Endometrial microvascular endothelial cells (primary cell): ENCODE measurements around the gene ZBTB38. TPM values are rescaled to one million over a fixed set of nuclear protein-coding genes. Genes with fewer than 3 reads are reported as not detected.

Experiments used
- in situ Hi-C: cut with HindIII; loops from 2 replicates; pipeline ENCODE4 v1.10.0; 2017; ENCODE audit warnings: low sequenced_read_pairs, low pct_unique_long_range_greater_than_20kb; ENCODE audit errors: inconsistent ontology term
- total RNA-seq: library from RNA; depleted of rRNA; stranded (reverse); fragments of >200 nt; gene quantifications from one replicate; pipeline ENCODE4 v1.2.3, GENCODE V29; 2015; ENCODE audit errors: inconsistent ontology term

ZBTB38 gene
- total RNA-seq, 1 donor from 2014 or later = 190 TPM

DNA sequence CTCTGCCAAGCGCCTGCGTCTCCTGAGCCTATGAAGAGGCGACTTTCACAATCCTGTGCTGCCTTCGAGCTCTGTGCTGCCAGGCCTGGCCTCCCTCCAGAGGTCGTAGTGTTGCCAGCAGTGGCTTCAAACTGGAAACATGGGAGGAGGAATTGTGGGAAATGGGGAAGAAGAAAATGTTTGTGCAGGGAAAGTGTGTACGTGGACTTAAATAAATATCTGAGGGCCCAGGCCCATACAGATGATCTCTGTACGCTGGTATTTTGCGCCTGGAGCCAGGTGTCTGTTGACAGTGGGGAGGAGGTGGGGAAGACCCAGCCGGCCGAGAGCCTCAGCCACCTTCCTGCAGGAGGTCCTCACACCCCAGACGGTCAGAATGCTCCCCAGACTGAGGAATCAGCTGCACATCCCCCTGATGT, 44.6 kb downstream of the ZBTB38 start:
- in situ Hi-C loops = no loop called here

DNA sequence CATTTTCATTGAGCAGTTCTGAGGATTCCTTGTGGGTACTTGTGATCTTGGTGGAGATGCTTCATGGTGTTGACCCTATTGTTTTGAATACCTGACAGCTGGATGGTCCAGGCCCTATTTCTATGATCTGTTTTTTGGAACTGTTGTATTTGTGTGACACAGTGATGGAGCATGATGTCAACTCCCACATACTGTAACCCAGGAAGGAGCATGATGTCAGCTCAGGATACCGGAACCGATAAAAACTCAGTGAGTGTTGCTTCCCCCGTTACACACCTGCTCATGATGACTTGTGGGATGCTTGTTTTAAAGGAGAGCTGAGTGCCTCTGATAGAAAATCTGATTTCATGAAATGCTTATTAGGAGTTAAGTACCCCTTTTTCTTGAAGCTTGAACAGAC, 45.1 kb downstream of the ZBTB38 start:
- in situ Hi-C loops = no loop called here

DNA sequence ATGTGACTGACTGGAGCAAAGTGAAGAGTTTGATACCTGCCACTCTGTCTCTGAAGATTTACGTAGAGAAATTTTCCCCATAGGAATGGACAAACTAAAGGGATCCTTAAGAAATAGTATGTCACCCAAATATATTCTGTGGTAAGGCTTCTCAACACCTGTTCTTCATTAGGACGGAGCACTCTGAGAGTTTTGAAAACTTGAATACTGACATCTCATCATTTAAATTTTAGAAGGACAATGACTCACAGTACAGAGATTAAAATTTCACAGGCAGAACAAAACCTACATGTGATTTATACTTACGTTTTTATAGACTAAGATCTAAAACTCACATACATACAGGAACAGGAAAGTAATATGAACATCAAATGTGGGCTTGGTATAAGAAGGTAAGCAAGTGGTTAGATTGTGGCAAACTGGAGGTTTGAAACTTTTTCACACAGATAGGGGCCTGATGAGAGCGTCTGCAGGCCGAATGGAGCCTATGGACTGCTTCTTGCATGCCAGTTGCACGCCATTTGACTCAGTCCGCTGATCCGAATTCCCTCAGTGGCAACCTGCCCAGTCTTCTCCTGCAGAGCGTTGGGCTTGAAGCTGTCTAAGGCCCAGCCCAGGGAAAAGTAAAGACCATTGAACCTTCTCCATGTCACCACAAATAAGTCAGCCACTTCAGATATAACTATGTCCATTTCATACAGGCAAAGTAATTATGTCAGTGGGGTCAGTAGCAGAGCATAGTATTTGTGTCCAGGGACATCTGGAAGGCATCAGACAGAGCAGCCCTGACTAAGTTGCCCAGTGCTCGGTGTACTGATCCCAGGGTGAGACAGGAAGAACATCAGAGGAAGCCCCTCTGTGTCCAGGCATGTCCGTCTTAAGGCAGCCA, 45.7 kb downstream of the ZBTB38 start:
- in situ Hi-C loops = no loop called here

DNA sequence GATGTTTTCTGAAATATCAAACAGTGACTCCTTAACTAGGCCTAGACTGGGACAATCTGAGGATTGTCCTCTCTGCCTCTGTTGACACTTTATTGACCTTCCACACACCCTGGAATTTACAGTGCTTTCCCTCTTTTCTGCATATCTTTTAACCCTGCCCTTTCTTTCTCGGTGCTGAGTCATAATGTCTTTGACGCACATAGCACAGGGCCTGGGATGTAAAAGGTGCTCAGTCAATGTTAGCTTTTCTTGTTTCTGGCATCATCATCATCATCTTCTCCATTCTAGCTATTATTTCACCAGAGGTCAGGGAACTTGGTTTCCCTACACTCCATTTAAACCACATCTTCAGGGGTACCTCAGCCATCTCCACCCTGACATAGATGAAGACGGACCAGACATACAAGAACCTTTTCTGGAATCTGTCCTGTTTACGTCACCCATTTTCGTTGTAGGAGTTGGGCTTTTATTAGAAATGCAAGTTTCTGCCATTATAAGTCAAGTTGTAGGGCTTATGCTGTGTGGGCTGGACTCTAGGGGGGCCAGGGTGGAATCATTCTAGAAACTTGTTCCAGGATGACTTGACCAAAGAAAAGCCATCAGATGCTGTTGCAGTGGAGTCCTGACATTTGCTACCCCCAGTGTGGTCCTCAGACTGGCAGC, 46.6 kb downstream of the ZBTB38 start:
- in situ Hi-C loops = no loop called here

DNA sequence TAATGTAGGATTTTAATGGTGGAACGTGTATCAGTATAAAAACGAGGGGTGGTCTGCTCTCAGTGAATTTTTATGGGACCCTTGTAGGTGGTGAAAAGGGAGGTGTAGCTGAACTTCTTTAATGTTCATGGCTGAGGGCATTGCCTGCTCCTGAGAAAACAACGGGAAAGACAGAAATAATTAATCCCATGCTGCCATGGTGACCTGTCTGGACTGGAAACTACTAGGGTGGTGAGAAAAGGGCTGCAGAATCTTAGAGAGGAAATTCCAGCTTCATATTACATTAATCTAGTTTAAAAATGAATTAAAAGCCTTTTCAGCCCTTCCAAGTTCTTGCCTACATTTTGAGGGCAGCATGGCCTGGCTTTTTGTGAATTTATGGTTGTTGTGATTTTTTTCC, 47.6 kb downstream of the ZBTB38 start:
- in situ Hi-C loops = no loop called here

Other genes starting within 250 kb of the ZBTB38 start
- gene PXYLP1, start 136.7 kb upstream of the ZBTB38 start, total RNA-seq = 0.19 TPM
- gene RASA2, start 118.5 kb downstream of the ZBTB38 start, total RNA-seq = 12.7 TPM